ENCODE data around the gene MRPL1.
"Not testable (repeated sequence)": the region's sequence is repeated elsewhere in the genome, so short reads cannot be mapped to it uniquely, and the experiment has no call there.

MRPL1 gene

GRCh38 chr4:77852892-77853495, 9.6 kb upstream of the MRPL1 start:
- DNase-seq: peak; percentile 21

GRCh38 chr4:77854431-77855111, 8.1 kb upstream of the MRPL1 start:
- no peak for DNase-seq

- no peak for DNase-seq
These were observed 6.5 kb upstream of the MRPL1 start for GRCh38 chr4:77856152-77856551.

GRCh38 chr4:77859256-77859655, 3.4 kb upstream of the MRPL1 start:
- no peak for DNase-seq

GRCh38 chr4:77861495-77861894, 1.1 kb upstream of the MRPL1 start:
- no peak for DNase-seq

GRCh38 chr4:77863341-77863740, 711 bp downstream of the MRPL1 start:
- not testable (repeated sequence) for DNase-seq

GRCh38 chr4:77865259-77865658, 2.6 kb downstream of the MRPL1 start:
- no peak for DNase-seq

- no peak for DNase-seq
These were observed 10.3 kb downstream of the MRPL1 start for GRCh38 chr4:77872723-77873445.

- no peak for DNase-seq
These were observed 14.5 kb downstream of the MRPL1 start for GRCh38 chr4:77877167-77877566.

GRCh38 chr4:77877771-77878565, 15.3 kb downstream of the MRPL1 start:
- DNase-seq: no peak

GRCh38 chr4:77880784-77881183, 18.2 kb downstream of the MRPL1 start:
- no peak for DNase-seq

GRCh38 chr4:77881460-77882295, 19.0 kb downstream of the MRPL1 start:
- DNase-seq: no peak

- no peak for DNase-seq
These were observed 30.8 kb downstream of the MRPL1 start for GRCh38 chr4:77893451-77893850.

GRCh38 chr4:77899607-77900006, 37.0 kb downstream of the MRPL1 start:
- no peak for DNase-seq

- no peak for DNase-seq
These were observed 40.6 kb downstream of the MRPL1 start for GRCh38 chr4:77903186-77903585.

GRCh38 chr4:77905651-77906263, 43.1 kb downstream of the MRPL1 start:
- no peak for DNase-seq

GRCh38 chr4:77910676-77911075, 48.0 kb downstream of the MRPL1 start:
- no peak for DNase-seq

GRCh38 chr4:77911091-77911490, 48.5 kb downstream of the MRPL1 start:
- DNase-seq: no peak

- DNase-seq: no peak
These were observed 49.3 kb downstream of the MRPL1 start for GRCh38 chr4:77911842-77912450.

- DNase-seq: no peak
These were observed 50.7 kb downstream of the MRPL1 start for GRCh38 chr4:77913348-77913747.

- no peak for DNase-seq
These were observed 54.4 kb downstream of the MRPL1 start for GRCh38 chr4:77917075-77917474.

GRCh38 chr4:77917601-77918000, 55.0 kb downstream of the MRPL1 start:
- DNase-seq: no peak
